ENCODE measurements around the gene ANKRD60.

Gene ANKRD60

GRCh38 chr20:58219342-58219700 is 9.1 kb downstream of the ANKRD60 start:
- no peak for DNase-seq

- DNase-seq, result no peak
Observed at GRCh38 chr20:58218665-58219341, 9.7 kb downstream of the ANKRD60 start.

DNA sequence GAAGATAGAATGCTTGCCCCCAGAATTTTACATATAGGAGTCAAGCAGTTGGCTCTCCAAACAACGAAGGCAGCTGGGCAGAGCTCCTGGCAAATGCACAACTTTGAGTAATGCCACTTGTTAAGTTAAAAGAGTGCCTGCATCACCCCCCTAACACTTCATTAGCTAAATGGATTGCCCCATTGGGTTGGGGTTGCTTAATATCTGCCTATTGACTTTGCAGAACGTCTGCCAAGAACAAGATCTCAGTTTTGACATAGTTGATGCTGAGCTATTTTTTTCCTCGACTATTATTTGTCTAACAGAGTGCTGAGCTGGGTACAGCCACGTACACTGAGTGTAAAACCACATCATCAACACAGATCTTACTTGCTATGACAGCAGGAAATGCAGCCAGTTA is 12.1 kb downstream of the ANKRD60 start:
- no peak for DNase-seq

DNA sequence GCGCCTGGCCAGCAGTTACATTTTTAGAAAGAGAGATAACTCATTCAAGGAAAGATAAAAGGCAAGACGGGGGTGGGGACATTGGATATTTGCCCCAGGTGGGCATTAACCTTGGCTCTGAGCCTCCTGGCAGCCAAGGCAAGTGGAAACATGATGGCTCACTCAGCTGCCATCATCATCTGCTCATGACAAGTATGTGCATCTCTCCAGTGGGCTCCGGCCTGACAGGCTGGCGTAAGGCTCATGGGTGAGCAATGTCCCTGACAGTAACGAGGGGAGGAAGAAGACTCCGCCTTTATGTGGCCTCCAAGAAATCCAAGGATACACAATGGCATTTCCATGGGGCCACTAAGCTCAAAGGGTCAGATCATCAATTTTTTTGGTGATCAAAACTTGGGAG is 13.3 kb downstream of the ANKRD60 start:
- DNase-seq, result no peak

DNA sequence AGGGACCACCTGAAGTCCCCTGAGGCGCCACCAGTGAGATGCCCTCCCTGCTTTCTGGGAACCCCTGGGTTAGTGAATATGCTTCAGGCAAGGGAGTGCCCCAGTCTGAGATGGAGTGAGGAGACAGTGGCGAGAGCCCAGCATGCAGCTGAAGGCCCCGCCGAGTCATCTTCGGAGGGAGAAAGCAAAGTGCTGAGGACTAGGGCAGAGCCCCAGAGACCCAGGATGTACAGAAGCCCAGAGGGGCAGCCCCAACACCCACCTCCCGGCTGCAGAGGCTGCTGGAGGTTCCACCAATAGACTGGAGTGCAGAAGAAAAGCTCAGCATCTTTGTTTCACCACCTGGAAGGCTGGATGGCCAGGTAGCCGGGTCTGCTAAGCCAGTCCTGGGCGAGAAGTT is 14.1 kb downstream of the ANKRD60 start:
- no peak for DNase-seq

DNA sequence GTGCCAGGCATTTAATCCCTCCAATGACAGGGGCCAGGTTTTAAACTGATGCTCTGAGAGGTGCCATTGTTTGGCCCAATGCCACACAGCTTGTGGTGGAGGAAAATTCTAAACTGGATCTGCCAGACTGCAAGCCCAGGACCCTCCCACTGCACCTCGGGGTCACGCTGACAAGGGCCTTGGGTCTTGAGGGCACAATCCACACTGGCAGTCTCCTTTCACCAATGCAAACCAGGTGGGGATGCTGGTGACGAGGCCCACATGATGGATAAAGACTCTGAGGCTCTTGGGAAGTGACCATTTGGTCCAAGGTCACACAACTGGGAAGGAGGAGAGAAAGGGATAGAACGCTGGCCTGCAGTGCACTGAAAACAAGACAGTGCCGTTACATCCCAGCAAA is 14.7 kb downstream of the ANKRD60 start:
- no peak for DNase-seq

- DNase-seq, result no peak
Observed at GRCh38 chr20:58213121-58213520, 15.3 kb downstream of the ANKRD60 start.

DNA sequence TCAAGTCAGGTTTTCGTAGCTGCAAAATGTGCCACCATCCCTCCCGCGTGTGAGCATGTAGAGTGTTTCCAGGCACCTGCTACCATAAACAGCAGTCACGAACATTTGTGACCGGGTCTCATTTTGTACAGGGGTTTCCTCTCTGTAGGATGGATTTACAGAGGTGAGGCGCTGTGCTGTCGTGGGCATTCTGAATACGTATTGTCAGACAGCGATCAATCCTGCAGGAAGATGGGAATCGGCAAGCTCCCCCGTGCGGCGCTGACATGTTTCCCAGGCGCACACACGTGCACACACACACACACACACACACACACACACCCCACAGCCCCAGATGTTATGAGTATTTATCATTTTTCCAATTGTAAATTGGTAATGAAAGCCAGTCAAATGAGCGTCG is 15.8 kb downstream of the ANKRD60 start:
- no peak for DNase-seq

GRCh38 chr20:58210398-58210747 is 18.1 kb downstream of the ANKRD60 start:
- DNase-seq, result no peak

GRCh38 chr20:58209652-58210397 is 18.6 kb downstream of the ANKRD60 start:
- peak; percentile 14 for DNase-seq

DNA sequence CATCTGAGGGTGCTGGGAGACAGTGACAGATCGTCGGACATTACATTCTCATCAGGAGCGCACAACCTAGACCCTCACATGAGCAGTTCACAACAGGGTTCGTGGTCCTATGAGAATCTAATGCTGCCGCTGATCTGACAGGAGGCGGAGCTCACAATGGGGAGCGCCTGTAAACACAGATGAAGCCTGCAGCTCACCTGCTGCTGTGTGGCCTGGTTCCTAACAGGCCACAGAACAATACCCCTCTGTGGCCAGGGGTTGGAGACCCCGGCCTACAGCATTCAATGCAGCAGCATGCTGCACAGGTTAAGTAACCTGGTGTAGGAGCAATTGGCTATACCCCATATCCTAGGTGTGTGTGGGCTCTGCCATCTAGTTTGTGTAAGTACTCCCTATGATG is 19.5 kb downstream of the ANKRD60 start:
- no peak for DNase-seq

DNA sequence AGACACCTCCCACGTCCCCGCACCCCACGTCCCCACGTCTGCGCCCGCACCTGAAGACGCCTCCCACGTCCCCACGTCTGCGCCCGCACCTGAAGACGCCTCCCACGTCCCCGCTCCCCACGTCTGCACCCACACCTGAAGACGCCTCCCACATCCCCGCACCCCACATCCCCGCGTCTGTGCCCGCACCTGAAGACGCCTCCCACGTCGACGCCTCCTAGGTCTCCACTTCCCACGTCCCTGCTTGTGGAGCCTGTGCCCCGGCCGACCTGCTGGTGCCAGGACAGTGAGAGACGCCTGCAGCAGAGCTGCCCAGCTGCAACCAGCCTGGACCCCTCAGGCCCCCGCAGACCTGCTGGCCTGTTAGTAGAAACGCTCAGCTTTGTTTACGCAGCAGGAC is 22.6 kb downstream of the ANKRD60 start:
- DNase-seq, result no peak

DNA sequence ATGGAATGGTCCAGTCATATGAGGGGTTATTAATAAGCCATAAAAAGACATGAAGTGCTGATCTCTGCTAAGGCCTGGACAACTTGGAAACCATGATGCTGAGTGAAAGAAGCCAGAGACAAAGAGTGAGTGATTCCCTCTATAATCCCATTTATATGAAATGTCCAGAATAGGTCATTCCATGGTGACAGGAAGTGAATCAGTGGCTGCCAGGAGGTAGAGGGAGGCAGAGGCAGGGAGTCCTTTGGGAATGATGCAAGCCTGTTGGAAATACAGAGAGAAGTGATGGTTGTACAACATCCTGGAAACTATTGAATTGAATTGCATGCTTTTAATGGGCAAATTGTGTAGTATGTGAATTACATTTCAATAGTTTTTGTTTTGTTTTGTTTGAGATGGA is 26.4 kb downstream of the ANKRD60 start:
- no peak for DNase-seq

DNA sequence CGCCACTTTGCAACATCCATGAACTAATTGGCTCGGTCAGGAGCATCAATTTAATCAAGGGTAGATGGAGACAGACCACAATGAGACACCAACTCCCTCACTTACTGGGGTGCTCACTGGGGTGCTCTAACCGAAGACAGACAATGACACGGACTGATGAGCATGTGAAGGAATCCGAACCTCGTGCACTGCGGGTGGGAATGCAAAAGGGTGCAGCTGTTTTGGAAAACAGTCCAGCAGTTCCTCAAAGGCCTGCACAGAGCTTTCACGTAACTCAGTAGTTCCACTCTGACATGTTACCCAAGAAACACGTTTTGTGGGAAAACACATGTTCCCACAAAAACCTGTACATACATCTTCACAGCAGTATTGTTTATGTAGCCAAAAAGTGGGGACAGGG is 26.8 kb downstream of the ANKRD60 start:
- DNase-seq, result no peak

DNA sequence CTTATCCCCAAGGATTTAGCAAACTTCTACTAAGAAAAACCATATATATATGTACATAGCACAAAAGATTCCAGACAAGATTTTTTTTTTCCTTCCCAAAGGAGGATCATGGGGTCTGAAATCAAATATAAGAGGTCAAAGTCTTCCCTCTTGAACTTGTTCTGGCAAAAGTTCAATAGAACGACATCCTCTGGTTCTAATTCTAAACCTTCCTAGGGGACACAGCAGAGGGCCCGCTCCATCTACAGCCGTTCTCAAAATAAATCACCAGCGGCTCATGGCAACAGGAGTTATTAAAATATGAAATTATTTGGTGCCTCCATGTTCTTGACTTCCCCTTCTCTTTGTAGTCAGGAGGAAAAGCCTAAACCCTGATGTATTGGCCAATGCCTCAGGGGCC is 29.0 kb downstream of the ANKRD60 start:
- DNase-seq, result no peak

- no peak for DNase-seq
Observed at GRCh38 chr20:58198901-58199355, 29.5 kb downstream of the ANKRD60 start.

- DNase-seq, result no peak
Observed at GRCh38 chr20:58198384-58198783, 30.1 kb downstream of the ANKRD60 start.

DNA sequence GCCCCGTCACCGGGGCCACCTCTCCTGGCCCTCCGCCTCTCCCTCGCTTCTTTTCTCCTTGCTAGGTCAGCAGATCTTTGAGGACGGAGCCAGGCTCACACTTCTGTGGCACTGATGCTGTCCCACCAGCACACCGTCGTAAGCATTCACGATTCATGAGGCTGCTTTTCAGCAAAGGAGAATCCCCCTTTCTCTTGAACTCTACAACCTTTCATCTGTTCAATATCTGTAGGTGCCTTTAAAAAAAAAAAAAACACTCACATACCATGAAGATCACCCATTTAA is 31.3 kb downstream of the ANKRD60 start:
- DNase-seq, result no peak

DNA sequence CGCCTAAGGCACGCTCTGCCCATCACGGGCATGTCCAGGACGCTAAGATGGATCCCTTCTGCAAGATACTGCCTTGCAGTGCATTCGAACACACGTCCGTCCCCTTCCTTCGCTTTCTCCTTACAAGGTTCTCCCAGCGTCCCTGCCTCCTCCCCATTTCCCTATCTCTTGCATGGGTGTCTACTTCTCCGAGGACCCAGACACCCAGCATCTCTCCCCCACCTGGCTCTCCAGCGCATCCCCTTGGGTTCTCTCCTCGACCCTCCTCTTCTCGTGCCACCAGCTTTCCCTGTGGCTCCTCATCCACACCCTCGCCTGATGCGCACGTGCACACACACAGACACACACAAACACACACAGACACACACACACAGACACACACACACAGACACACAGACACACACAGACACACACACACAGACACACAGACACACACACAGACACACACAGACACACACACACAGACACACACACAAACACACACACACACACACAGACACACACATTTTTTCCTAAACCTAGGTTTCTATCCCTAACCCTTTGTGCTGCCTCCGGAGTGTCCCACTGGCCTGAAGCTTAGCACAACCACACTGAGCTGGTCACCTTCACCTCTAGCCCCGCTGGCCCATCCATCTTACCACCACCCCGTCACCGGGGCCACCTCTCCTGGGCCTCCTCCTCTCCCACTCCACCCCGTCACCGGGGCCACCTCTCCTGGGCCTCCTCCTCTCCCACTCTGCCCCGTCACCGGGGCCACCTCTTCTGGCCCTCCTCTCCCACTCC is 31.9 kb downstream of the ANKRD60 start:
- DNase-seq, result no peak

- DNase-seq, result no peak
Observed at GRCh38 chr20:58195047-58195446, 33.4 kb downstream of the ANKRD60 start.

GRCh38 chr20:58194175-58194791 is 34.2 kb downstream of the ANKRD60 start:
- DNase-seq, result no peak

DNA sequence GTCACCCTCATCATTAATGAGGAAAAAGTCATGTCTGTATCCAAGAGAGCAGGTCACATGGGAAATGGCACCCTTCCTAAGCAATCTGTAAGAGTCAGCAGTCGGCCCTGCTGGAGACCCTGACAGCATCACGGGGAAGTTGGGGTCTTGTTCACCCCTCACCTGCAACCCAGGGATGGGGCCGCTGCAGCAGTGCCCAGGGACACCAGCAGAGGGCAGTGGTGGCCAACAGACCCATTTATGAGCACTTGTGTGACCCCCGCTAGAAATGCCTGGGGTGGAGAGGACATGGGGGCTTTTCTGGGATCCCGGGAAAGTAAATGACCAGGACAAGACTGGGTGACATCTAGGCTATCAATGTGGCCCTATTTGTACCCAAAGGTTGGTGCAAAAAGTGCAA is 35.9 kb downstream of the ANKRD60 start:
- DNase-seq, result no peak

DNA sequence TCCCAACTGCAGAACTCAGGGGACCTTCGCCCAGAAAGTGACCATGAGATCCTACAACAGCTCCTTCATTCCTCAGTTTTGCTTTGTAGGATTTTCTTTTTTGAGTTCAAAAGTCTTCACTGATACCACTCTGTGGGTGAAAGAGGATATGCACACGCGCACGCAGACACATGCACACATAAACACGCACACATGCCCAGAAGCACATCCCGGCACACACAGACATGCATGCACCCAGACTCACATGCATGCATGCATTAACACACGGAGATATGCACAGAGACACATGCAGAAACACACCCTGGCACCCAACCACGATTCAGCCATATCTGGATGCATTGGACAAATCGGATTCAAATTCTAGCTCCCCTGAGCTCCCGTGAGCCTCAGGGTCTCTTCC is 36.4 kb downstream of the ANKRD60 start:
- DNase-seq, result no peak

DNA sequence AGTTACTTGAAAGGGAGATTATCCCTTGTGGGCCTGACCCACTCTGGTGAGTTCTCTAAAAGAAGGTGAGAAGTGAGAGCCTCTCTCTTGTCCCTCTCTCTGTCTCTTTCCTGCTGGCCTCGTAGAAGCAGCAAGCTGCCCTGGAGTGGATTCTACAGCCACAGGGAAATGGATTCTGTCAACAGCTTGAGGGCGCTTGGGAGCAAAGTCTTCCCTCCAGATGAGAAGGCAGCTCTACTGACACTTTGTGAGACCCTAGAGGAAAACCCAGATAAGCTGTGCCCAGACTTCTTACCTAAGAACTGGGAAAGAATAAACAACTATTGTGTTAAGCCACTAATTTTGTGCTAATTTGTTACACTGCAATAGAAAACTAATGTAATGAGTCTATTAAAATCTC is 39.9 kb downstream of the ANKRD60 start:
- no peak for DNase-seq
